Measurements from ENCODE around the gene MRPS17. TPM values are rescaled to one million over a fixed set of nuclear protein-coding genes. Genes with fewer than 3 reads are reported as not detected.

Gene MRPS17
- total RNA-seq = 12.0 and 12.9 TPM in 2 replicates

DNA sequence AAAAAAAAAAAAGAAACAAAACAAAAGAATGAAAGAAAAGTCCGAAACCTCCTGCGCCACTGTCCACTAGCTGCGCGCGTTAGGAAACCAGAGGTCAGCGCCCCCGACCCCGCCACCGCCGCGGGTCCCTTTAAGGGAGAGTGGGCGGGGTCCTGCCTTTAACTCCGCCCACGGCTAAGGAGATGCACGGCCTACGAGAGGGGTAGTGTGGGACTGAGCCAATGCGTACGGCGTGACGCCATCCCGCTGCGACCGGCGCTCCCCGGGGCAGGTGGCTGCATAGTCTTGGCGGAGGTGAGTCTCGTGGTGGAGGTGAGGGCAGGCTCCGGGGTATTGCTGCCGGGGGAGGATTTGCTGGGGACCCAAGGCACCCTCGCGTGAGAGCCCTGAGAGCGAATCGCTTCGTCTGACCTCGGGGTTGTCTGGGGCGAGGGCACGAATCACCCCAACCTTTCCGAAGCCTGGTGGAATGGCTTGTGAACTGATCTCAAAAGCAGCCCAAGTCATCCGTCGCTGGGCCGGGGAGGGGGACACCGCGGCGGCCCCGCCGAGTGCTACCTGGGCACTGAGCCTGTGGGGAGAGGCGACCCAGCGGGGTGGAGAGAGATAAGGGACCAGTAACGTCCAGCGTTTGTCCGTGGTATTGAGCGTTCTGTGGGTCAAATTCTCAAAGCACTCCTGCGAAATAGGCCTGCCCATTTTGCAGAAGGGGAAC is at the start of gene MRPS17:
Gene MRPS17, plus strand, starts transcription at position 241 of the 715 bp plus-strand sequence. CDS start 1,319 bp downstream, outside the sequence.

DNA sequence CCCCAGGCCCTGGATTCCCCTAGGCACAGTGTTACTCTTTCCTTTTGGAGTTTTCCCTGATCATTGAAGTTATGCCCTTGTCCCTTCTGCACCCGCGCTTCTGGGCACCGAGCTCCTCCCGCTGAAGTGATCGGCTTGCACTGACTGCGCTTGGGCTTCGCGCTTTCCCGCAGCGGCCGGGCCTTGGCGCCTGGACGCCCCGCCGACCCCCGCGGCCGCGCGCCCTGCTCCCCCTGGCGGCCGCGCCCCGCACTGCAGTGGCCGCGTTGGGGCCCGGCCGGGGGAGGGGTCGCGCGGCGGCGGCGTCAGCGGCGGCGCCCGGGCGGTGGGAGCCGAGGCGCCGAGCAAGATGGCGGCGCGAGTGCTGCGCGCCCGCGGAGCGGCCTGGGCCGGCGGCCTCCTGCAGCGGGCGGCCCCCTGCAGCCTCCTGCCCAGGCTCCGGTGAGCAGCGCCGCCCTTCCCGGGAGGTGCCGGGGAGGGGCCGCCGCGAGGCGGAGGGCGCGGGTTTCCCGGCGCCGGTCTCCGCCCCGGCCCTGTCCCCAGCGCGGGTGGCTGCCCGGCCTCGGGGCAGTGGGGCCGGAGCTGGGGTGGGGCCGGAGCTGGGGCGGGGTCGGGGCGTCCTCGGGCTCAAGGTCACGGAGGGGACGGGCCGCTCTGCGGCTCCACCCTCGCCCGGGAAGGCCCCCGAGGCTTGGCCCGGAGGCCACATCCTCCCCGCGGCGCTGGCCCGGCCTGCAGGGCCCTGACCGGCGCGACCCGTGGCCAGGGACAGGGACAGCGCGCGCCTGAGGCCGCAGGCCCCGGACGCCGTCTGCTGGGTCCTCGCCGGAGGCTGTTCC is 12.8 kb downstream of the MRPS17 start, which contains the start of gene NIPSNAP2:
Gene NIPSNAP2, plus strand, starts transcription at position 325 of the 839 bp plus-strand sequence. Its CDS starts 25 bp downstream, at position 350.

Other genes starting within 250 kb of the MRPS17 start
- not detected in 2 replicates for gene SEPTIN14, start 89.1 kb upstream of the MRPS17 start, total RNA-seq
- 0.77 and 2.7 TPM in 2 replicates for gene ZNF713, start 64.4 kb upstream of the MRPS17 start, total RNA-seq
- 35.8 and 55.8 TPM in 2 replicates for gene NIPSNAP2, start 12.7 kb downstream of the MRPS17 start, total RNA-seq
- gene PSPH, start 99.6 kb downstream of the MRPS17 start, total RNA-seq = 38.5 and 69.6 TPM in 2 replicates
- 76.1 and 92.5 TPM in 2 replicates for gene CCT6A, start 99.9 kb downstream of the MRPS17 start, total RNA-seq
- 130 and 163 TPM in 2 replicates for gene SUMF2, start 112.4 kb downstream of the MRPS17 start, total RNA-seq
- 0.09 and 0.12 TPM in 2 replicates for gene PHKG1, start 141.1 kb downstream of the MRPS17 start, total RNA-seq
- 339 and 391 TPM in 2 replicates for gene CHCHD2, start 154.6 kb downstream of the MRPS17 start, total RNA-seq
- not detected in 2 replicates for gene NUPR2, start 164.5 kb downstream of the MRPS17 start, total RNA-seq

Measured in pericardium fibroblast (primary cell).